Heart right ventricle (tissue), 16 donors: ENCODE data around the gene NEDD9. TPM values are rescaled to one million over a fixed set of nuclear protein-coding genes. Genes with fewer than 3 reads are reported as not detected.

ENCODE experiments used
- ATAC-seq, 8 donors: fragments of 200-7000 bp; cut with Tn5 transposase; one replicate each; pipeline ENCODE4 v1.9.1; 2020; ENCODE audit warnings: mild to moderate bottlenecking in 8 of 8, moderate library complexity in 8 of 8, moderate number of reproducible peaks in 1 of 8
- DNase-seq, 2 donors: peaks; one replicate each; pipeline ENCODE4 v3.0.0-alpha.2; 2020
- H3K27ac ChIP-seq, 10 donors: fragments of 200-600 bp; sonication (generic) in 2 of 10; one replicate each; pipeline versions ENCODE4 v1.5.0 to v1.8.0; 2020 to 2022; ENCODE audit warnings: mild to moderate bottlenecking in 3 of 10
- H3K27me3 ChIP-seq, 7 donors: fragments of 200-600 bp; one replicate each; pipeline ENCODE4 v1.8.0; 2021 to 2022; ENCODE audit warnings: mild to moderate bottlenecking in 2 of 7
- H3K36me3 ChIP-seq, 9 donors: fragments of 200-600 bp; sonication (generic) in 1 of 9; one replicate each; pipeline versions ENCODE4 v1.5.0 to v1.8.0; 2020 to 2022; ENCODE audit warnings: mild to moderate bottlenecking in 2 of 9
- H3K4me1 ChIP-seq, 9 donors: fragments of 200-600 bp; sonication (generic) in 1 of 9; one replicate each; pipeline versions ENCODE4 v1.5.0 to v1.8.0; 2020 to 2022; ENCODE audit warnings: mild to moderate bottlenecking in 4 of 9
- H3K4me3 ChIP-seq, 10 donors: fragments of 200-600 bp; sonication (generic) in 2 of 10; one replicate each; pipeline versions ENCODE4 v1.5.0 to v1.8.0; 2020 to 2022; ENCODE audit warnings: mild to moderate bottlenecking in 7 of 10, moderate library complexity in 2 of 10
- H3K9me3 ChIP-seq, 11 donors: fragments of 200-600 bp in 10 of 11; sonication (generic) in 2 of 11; one replicate each; pipeline versions ENCODE4 v1.5.0 to v1.8.0; 2013 to 2022; ENCODE audit warnings: mild to moderate bottlenecking in 2 of 11, control low read depth in 1 of 11, moderate library complexity in 1 of 11
- WGBS, 2 donors: extraction: QIAGEN DNeasy Blood & Tissue Kit; methylation state at CpG; one replicate each; pipeline ENCODE4 v1.1.7; 2013; ENCODE audit warnings: inconsistent platforms in 1 of 2; 5-methylcytosine and 5-hydroxymethylcytosine counted together
- intact Hi-C, 10 donors: fragments of 100-400 bp; cut with DNase I; formaldehyde crosslinking; loops; one replicate each; pipeline versions ENCODE4 v1.11.1 to v1.14.2; 2022
- polyA plus RNA-seq, 2 donors: library from polyadenylated mRNA; stranded (reverse); fragments of 200-250 nt; gene quantifications; one replicate each; pipeline ENCODE4 v1.2.3, GENCODE V29; 2013
- total RNA-seq, 10 donors: library from RNA; stranded (reverse); fragmentation: NEBNext Ultra II Directional in 3 of 10; extraction: Animal tissue kit (Norgen Biotek cat#: 25700) in 3 of 10; gene quantifications; one replicate each; pipeline versions ENCODE4 v1.2.1 to v1.2.4, GENCODE V29; 2021 to 2023
- TF ChIP-seq, protein P1 (sequence below), 9 donors: fragments of 200-600 bp; sonication (generic) in 2 of 9; IDR thresholded peaks; one replicate each; pipeline versions ENCODE4 v1.5.0 to v1.8.0; 2021 to 2022; ENCODE audit warnings: antibody characterized with exemption in 9 of 9, mild to moderate bottlenecking in 5 of 9, moderate library complexity in 1 of 9
- donor health status: Arrhythmogenic right ventricular cardiomyopathy.
- donor health status: ischemic (EF 13 %, LVEDD 7.1; RV severe dilation, severe dysfunction).
- donor health status: healthy with polysubstance abuse.
- donor health status: DM: no; HTN: yes; CAD: no.
- donor health status: DM: no; HTN: no; CAD: no.
- donor health status: ischemic (EF 25% LVEDD 6.9; RV normal size, moderate dysfunction).
- donor health status: ischemic (EF 25% LVEDD 5.7; RV mildly dilated, moderate dysfunction).
- donor health status: healthy.
- donor health status: DM: yes; HTN: yes; CAD: no.
- donor health status: Ischemic cardiomyopathy.
- donor health status: ischemic (EF 35%, LVEDD 5.7; RV mildly dilated, moderate dysfunction).
- donor health status: nonischemic (EF 11% LVEDD 7.7; RV severe dilation, severe dysfunction).
- donor health status: DM: yes; HTN: yes; CAD: no.
- donor health status: PGD.
- donor health status: ischemic (EF 29% LVEDD 5.4; RV normal size, mild dysfunction).
- donor health status: nonischemic (EF 23%, LVEDD 6.1; RV moderate dilation, normal function).

NEDD9 gene
- total and polyA plus RNA-seq, 12 donors, result 10.8 to 34.2 (median 23.3) TPM

DNA sequence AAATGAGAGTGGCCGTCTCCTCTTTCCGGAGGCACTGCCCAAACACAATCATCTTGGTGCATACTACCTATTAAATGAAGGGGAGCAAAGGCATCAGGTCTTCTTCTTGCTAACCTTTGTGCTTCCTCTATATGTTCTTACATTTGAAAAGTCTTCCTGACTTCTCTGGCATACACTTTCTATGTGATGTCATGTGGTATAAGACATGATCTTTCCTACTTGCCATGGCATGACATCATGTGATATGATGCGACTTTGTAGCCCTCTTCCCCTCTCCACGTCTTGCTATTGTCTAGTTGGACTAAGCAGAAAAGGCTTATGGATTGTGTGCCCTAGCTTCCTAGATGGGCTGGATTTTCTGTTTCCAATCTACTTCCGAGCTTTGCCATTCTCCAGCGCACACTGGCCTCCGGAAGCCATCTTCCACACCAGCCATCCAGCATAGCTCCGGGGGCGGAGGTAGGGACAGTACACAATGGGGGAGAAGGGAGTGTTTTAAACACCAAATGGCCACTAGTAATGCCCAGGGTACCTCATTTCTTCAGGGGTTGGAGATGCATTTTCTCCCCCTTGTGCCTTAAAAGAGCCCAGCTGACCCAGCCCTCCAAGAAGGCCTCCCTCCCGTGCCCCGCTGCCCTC lies 8.8 kb upstream of the NEDD9 start:
- no peaks in the 10 kb centered on the region for H3K27me3 ChIP-seq
- intact Hi-C loops, result loop anchor here in 4 of 10 donors (5.0 to 10.0 kb wide), 3 partner anchors 69 to 256 kb away; no protein-coding TSS in a partner anchor
- 87 to 93% methylated on average over 11 of the region's 11 CpGs for WGBS, 2 donors
- DNase-seq, result no peak
- H3K27ac ChIP-seq, result peak overlapping the region in 1 of 10 donors; percentile 4
- no peaks in the 10 kb centered on the region for H3K36me3 ChIP-seq
- peak in 3 of 8 donors; percentile 13 to 29 (median 24) for ATAC-seq
- H3K4me3 ChIP-seq, result no peak overlapping the region
- H3K4me1 ChIP-seq, result peaks cover 0 to 27% (median 10%) of the 10 kb centered on the region in 9 donors
- TF ChIP-seq, protein P1, sequence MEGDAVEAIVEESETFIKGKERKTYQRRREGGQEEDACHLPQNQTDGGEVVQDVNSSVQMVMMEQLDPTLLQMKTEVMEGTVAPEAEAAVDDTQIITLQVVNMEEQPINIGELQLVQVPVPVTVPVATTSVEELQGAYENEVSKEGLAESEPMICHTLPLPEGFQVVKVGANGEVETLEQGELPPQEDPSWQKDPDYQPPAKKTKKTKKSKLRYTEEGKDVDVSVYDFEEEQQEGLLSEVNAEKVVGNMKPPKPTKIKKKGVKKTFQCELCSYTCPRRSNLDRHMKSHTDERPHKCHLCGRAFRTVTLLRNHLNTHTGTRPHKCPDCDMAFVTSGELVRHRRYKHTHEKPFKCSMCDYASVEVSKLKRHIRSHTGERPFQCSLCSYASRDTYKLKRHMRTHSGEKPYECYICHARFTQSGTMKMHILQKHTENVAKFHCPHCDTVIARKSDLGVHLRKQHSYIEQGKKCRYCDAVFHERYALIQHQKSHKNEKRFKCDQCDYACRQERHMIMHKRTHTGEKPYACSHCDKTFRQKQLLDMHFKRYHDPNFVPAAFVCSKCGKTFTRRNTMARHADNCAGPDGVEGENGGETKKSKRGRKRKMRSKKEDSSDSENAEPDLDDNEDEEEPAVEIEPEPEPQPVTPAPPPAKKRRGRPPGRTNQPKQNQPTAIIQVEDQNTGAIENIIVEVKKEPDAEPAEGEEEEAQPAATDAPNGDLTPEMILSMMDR (IDR thresholded peaks at IDR 0.05), result no peak
- H3K9me3 ChIP-seq, result no peaks in the 10 kb centered on the region

DNA sequence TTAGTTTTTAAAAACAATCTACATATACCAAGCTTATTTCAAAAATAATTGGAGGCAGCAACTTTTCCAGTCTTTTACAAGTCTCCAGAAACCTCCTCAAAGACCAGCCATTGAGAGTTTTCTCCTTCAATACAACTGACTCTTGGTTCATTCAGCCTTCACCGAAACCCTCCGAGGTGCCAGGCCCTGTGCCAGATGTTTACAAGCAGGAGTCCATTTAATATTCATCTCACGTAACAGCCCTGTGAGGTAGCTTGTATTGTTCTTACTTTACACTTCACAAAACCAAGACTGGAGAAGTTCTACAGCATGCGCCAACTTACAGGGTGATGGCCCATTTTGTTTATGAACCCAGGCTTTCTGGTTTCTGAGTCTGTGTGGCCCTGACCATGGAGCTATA lies 5.5 kb upstream of the NEDD9 start:
- Histone ChIP-seq H3K4me1 (peaks cover 0 to 34% (median 22%) of the 10 kb centered on the region in 9 donors), H3K27ac (no peak overlapping the region), H3K36me3 (no peaks in the 10 kb centered on the region), H3K9me3 (no peaks in the 10 kb centered on the region), H3K27me3 (no peaks in the 10 kb centered on the region), H3K4me3 (no peak overlapping the region)
- TF ChIP-seq, protein P1 (IDR thresholded peaks at IDR 0.05), result no peak
- intact Hi-C loops, result loop anchor here in 5 of 10 donors (10.0 kb wide), 2 partner anchors 63 to 257 kb away; no protein-coding TSS in a partner anchor
- ATAC-seq (no peak), DNase-seq (no peak)
- WGBS, 2 donors, result 98 to 99% methylated on average over 4 of the region's 4 CpGs

DNA sequence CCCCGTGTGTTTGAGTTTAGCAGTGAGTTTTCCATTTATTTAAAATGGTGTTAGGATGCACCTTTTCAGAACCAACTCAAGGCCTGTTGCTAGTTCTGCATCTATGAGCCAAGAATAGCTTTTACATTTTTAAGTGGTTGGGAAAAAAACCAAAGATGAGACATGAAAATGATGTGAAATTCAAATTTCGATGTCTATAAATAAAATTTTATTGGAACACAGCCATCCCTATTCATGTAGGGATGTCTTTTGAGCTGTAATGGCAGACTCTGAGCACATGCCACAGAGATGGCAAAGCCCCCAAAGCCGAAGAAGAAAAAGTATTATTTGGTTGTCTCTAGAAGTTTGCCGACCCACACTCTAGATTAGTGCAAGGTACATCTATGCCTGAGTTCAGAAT lies 5.0 kb upstream of the NEDD9 start:
- 94 to 97% methylated on average over 4 of the region's 4 CpGs for WGBS, 2 donors

DNA sequence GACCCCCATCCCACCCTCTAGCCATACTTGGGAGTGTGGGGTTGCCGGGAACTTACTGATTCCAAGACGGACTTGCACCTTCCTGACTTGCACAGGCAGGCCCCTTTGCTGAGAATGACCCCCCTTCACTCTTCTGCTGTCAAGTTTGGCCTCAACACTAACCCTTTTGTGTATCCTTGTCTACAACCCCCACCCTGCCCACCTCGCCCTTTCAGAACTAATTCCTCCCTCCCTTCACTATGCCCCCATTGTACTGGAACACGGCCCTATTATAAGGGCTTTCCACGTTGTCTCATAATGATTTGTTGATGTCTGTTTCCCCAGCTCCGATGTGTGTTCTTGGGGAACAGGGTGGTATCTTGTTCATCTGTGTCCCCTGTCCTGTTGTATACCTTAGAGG lies 4.4 kb upstream of the NEDD9 start:
- DNase-seq (no peak), ATAC-seq (no peak)
- TF ChIP-seq, protein P1 (IDR thresholded peaks at IDR 0.05), result no peak
- intact Hi-C loops, result loop anchor here in 5 of 10 donors (10.0 kb wide), 2 partner anchors 62 to 258 kb away; no protein-coding TSS in a partner anchor
- Histone ChIP-seq H3K27ac (no peak overlapping the region), H3K4me1 (peaks cover 0 to 28% (median 17%) of the 10 kb centered on the region in 9 donors), H3K9me3 (no peaks in the 10 kb centered on the region), H3K4me3 (no peak overlapping the region), H3K36me3 (no peaks in the 10 kb centered on the region), H3K27me3 (no peaks in the 10 kb centered on the region)
- 93 to 95% methylated on average over 6 of the region's 6 CpGs for WGBS, 2 donors

More for the DNA sequence above, 5.0 kb upstream of the NEDD9 start:
- no peaks in the 10 kb centered on the region for H3K36me3 ChIP-seq
- no peaks in the 10 kb centered on the region for H3K9me3 ChIP-seq
- no peak overlapping the region for H3K4me3 ChIP-seq
- DNase-seq, result no peak
- ATAC-seq, result no peak
- H3K27ac ChIP-seq, result no peak overlapping the region
- intact Hi-C loops, result loop anchor here in 5 of 10 donors (10.0 kb wide), 2 partner anchors 63 to 257 kb away; no protein-coding TSS in a partner anchor
- TF ChIP-seq, protein P1 (IDR thresholded peaks at IDR 0.05), result no peak
- H3K4me1 ChIP-seq, result peaks cover 0 to 32% (median 22%) of the 10 kb centered on the region in 9 donors
- H3K27me3 ChIP-seq, result no peaks in the 10 kb centered on the region
